Colonic mucosa (tissue), 4 donors: ENCODE data around the gene THSD4. TPM values are rescaled to one million over a fixed set of nuclear protein-coding genes. Genes with fewer than 3 reads are reported as not detected.

ENCODE experiments used
- DNase-seq: peaks from one replicate; pipeline ENCODE4 v3.0.0-alpha.2; 2020
- H3K27ac ChIP-seq: fragments of 200-600 bp; one replicate; pipeline ENCODE4 v1.8.0; 2021
- H3K27me3 ChIP-seq: fragments of 200-600 bp; one replicate; pipeline ENCODE4 v1.8.0; 2021
- H3K36me3 ChIP-seq: fragments of 200-600 bp; one replicate; pipeline ENCODE4 v1.8.0; 2021
- H3K4me1 ChIP-seq: fragments of 200-600 bp; one replicate; pipeline ENCODE4 v1.8.0; 2021; ENCODE audit warnings: mild to moderate bottlenecking
- H3K4me3 ChIP-seq: fragments of 200-600 bp; one replicate; pipeline ENCODE4 v1.8.0; 2021
- H3K9ac ChIP-seq, 2 donors: one replicate each; pipeline ENCODE4 v1.7.0; 2013; ENCODE audit warnings: control low read depth in 2 of 2, low read depth in 2 of 2, low read length in 2 of 2
- H3K9me3 ChIP-seq: fragments of 200-600 bp; one replicate; pipeline ENCODE4 v1.8.0; 2021
- CTCF ChIP-seq: fragments of 200-600 bp; IDR thresholded peaks from one replicate; pipeline ENCODE4 v1.8.0; 2022; ENCODE audit warnings: antibody characterized with exemption, mild to moderate bottlenecking
- intact Hi-C: fragments of 100-400 bp; cut with DNase I; formaldehyde crosslinking; loops from one replicate; pipeline ENCODE4 v1.14.1; 2022
- total RNA-seq, 2 donors: library from RNA; stranded (reverse); fragmentation: NEBNext Ultra II Directional in 1 of 2; extraction: Animal tissue kit (Norgen Biotek cat#: 25700) in 1 of 2; gene quantifications; one replicate each; pipeline ENCODE4 v1.2.1, GENCODE V29; 2021
- donor health status: healthy.
- donor health status: DM: no; HTN: no; CAD: no.
- donor health status: DM: no; HTN: no; CAD: no.

Gene THSD4
- total RNA-seq, 2 donors from 2014 or later, result 18.8 to 23.5 TPM

DNA sequence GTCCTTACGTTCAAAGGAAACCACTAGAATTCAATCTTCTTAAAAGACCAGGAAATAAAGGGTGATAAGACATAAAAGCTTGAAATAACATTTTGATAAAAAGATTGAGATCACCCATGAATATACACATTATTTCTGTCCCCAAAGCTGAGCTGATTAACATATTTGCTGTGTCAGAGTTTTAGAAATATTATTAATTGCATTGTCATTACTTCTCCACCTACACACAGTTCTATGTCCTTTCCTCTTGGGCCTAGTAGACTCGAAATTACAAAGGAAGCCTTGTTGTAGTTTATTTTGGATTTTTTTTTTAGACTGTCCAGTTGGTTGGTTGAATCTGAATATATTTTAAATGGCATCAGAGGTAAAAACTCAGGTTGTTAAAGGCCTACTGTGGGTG lies 614.0 kb downstream of the THSD4 start:
- H3K9ac ChIP-seq, result no peak overlapping the region
- intact Hi-C loops, result no loop called here
- no peaks in the 10 kb centered on the region for H3K27me3 ChIP-seq
- H3K36me3 ChIP-seq, result no peaks in the 10 kb centered on the region
- no peak for DNase-seq
- TF ChIP-seq CTCF, result no peak
- no peak overlapping the region for H3K4me3 ChIP-seq
- no peak overlapping the region for H3K27ac ChIP-seq
- no peaks in the 10 kb centered on the region for H3K4me1 ChIP-seq
- H3K9me3 ChIP-seq, result no peaks in the 10 kb centered on the region

DNA sequence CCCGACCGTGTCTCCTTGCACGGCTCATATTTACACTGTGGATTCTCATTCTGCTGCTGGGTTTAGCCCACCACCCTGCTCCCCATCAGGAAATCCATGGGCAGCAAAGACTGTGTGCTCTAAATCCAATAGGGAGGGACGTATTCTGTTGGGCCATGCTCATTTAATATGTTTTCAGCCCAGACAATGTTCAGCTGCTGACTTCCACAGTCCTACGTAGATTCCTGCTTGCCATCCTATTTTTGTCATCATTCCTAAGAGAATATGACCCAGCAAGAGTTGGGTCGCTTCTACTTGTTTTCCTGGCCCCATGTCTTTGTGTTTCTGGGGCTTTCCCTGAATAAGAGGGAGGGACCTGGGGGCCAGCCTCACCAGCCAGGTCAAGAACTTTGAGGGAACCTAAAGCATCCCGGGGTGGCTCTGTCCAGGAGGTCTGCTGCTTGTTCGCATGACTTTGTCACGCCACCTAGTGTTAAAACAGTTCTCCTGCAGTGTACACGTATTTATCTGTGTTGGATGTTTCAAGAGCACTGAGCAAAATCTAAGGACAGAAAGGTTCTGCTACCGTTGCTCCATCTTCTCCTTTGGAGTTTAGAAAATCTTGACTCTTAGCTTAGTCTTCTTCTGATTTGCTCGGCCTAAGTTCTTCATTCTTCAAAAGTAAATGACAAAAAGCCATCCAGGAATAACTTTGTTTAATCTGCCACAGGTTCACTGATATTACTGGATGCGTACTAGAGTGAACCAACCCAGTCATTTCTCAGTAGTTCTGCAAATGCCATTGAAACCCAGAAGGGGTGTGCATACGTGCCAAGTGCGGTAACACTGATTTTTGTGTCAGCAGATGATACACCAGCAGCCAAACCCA lies 615.2 kb downstream of the THSD4 start:
- Histone ChIP-seq H3K4me3 (no peak overlapping the region), H3K9me3 (no peaks in the 10 kb centered on the region), H3K27ac (no peak overlapping the region), H3K9ac (no peak overlapping the region), H3K27me3 (no peaks in the 10 kb centered on the region), H3K4me1 (no peaks in the 10 kb centered on the region), H3K36me3 (no peaks in the 10 kb centered on the region)
- intact Hi-C loops, result loop anchor here (5.0 kb wide), 2 partner anchors 153 to 283 kb away; no protein-coding TSS in a partner anchor
- peak; percentile 66 for TF ChIP-seq CTCF
- DNase-seq, result peak; percentile 56

DNA sequence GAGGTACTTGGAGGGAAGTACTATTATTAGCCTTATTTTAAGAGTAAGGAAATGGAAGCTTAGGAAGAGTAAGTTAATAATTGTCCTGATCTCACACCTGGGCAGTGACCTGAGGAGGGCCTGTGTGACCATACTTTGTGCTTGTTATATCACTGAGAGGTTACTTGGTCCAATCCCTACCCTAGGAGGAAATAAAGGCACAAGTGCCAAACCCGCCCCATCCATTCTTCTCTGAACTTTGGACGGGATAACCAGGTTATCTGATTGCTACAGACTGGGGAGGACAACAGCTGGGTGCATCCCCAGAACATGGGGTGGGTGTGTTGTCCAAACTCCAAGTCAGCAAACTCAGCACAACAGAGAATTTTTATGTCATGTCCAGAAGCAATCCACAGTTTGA lies 617.4 kb downstream of the THSD4 start:
- no peaks in the 10 kb centered on the region for H3K9me3 ChIP-seq
- no peak overlapping the region for H3K4me3 ChIP-seq
- H3K27ac ChIP-seq, result no peak overlapping the region
- TF ChIP-seq CTCF, result no peak
- no peaks in the 10 kb centered on the region for H3K4me1 ChIP-seq
- peak; percentile 64 for DNase-seq
- H3K36me3 ChIP-seq, result no peaks in the 10 kb centered on the region
- intact Hi-C loops, result loop anchor here (5.0 kb wide), 2 partner anchors 155 to 285 kb away; no protein-coding TSS in a partner anchor
- no peaks in the 10 kb centered on the region for H3K27me3 ChIP-seq
- H3K9ac ChIP-seq, result no peak overlapping the region

DNA sequence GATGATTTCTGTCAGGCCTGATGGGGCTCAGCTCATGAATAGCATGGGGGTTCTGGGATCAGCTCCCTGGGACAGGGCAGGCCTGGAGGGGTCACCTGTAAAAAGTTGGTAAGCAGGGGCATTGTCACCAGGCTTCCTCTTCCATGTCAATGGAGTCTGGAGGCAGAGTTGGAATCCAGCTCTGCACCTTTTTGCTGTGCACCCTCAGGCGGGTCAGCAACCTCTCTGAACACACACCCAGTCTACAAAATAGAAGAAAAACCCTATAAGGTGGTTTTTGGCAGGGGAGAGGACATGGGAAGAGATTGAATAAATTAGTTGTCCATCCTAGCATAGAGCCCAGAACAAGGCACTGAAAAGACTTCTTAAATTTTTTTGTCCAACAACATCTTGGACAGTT lies 617.9 kb downstream of the THSD4 start:
- Histone ChIP-seq H3K9me3 (no peaks in the 10 kb centered on the region), H3K27ac (no peak overlapping the region), H3K36me3 (no peaks in the 10 kb centered on the region), H3K4me1 (no peaks in the 10 kb centered on the region), H3K9ac (no peak overlapping the region), H3K4me3 (no peak overlapping the region), H3K27me3 (no peaks in the 10 kb centered on the region)
- DNase-seq, result no peak
- TF ChIP-seq CTCF, result no peak
- intact Hi-C loops, result loop anchor here (5.0 kb wide), 2 partner anchors 156 to 286 kb away; no protein-coding TSS in a partner anchor

GRCh38 chr15:71734709-71735384 lies 619.6 kb downstream of the THSD4 start:
- intact Hi-C loops, result loop anchor here (5.0 kb wide), 2 partner anchors 158 to 288 kb away; no protein-coding TSS in a partner anchor
- Histone ChIP-seq H3K36me3 (no peaks in the 10 kb centered on the region), H3K27me3 (no peaks in the 10 kb centered on the region), H3K27ac (no peak overlapping the region), H3K9ac (no peak overlapping the region), H3K4me3 (no peak overlapping the region), H3K9me3 (no peaks in the 10 kb centered on the region), H3K4me1 (no peaks in the 10 kb centered on the region)
- DNase-seq, result no peak
- TF ChIP-seq CTCF, result no peak
